DND-41 (cell line): ENCODE measurements around the gene RASA2.
A peak's percentile ranks its signal among the peaks of the same experiment; 100 is the strongest.

Experiments
- EZH2 ChIP-seq: IDR thresholded peaks from 3 replicates; pipeline ENCODE4 v1.6.1; 2012; ENCODE audit warnings: borderline replicate concordance, low read depth, mild to moderate bottlenecking, moderate library complexity, low read length, inconsistent platforms; ENCODE audit not compliant: severe bottlenecking
- TF ChIP-seq, protein P1 (sequence below): IDR thresholded peaks from 2 replicates; pipeline ENCODE4 v1.5.1; 2012; ENCODE audit warnings: borderline replicate concordance, low read length, moderate library complexity, mild to moderate bottlenecking; ENCODE audit not compliant: poor library complexity, severe bottlenecking; ENCODE audit errors: extremely low read depth

DNA sequence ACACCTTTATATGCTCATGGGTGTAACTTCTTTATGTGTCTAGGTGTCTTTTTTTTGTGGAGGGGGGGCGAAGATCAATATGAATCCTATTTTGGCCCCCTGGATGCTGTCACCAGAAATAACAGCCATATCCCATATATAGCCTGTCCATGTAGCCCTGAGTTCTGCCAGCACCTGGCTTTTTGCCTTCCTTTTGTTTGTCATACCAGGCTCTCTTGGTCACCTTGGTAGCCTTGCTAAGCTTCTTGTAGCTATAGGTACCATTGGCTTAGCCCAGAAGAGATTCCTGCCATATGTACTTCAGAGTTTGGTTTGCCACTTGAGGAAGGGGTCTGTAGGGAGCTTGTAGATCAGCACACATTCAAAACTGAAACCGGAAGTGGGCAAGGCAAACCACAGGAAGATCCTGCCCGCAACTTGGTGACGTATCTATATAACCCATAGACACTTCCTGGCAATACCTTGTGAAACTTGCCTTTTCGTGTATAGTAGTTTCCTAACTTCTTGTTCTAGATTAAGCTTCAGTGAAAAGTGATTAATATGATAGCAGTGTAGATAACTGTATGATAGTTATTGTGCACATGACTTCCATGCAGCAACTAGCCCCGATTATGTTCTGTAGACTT, 11.9 kb downstream of the RASA2 start:
- TF ChIP-seq, protein P1, sequence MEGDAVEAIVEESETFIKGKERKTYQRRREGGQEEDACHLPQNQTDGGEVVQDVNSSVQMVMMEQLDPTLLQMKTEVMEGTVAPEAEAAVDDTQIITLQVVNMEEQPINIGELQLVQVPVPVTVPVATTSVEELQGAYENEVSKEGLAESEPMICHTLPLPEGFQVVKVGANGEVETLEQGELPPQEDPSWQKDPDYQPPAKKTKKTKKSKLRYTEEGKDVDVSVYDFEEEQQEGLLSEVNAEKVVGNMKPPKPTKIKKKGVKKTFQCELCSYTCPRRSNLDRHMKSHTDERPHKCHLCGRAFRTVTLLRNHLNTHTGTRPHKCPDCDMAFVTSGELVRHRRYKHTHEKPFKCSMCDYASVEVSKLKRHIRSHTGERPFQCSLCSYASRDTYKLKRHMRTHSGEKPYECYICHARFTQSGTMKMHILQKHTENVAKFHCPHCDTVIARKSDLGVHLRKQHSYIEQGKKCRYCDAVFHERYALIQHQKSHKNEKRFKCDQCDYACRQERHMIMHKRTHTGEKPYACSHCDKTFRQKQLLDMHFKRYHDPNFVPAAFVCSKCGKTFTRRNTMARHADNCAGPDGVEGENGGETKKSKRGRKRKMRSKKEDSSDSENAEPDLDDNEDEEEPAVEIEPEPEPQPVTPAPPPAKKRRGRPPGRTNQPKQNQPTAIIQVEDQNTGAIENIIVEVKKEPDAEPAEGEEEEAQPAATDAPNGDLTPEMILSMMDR: peak; percentile 2
- no peak for TF ChIP-seq EZH2
